Astrocyte of the cerebellum (primary cell): ENCODE measurements around the gene PPM1N.

ENCODE experiments used
- DNase-seq: peaks from one replicate; pipeline ENCODE4 v3.0.0-alpha.2; 2011; ENCODE audit warnings: low read depth
- H3K4me3 ChIP-seq: 2 replicates; pipeline ENCODE4 v1.5.1; 2011; ENCODE audit warnings: mild to moderate bottlenecking, low read depth, low read length, moderate library complexity
- CTCF ChIP-seq: IDR thresholded peaks from 2 replicates; pipeline ENCODE4 v1.5.1; 2012; ENCODE audit warnings: low read length, low read depth, moderate library complexity, mild to moderate bottlenecking; ENCODE audit errors: missing control alignments
- in situ Hi-C: cut with HindIII; loops from 2 replicates; pipeline ENCODE4 v1.10.0; 2017; ENCODE audit warnings: low sequenced_read_pairs

The PPM1N gene

DNA sequence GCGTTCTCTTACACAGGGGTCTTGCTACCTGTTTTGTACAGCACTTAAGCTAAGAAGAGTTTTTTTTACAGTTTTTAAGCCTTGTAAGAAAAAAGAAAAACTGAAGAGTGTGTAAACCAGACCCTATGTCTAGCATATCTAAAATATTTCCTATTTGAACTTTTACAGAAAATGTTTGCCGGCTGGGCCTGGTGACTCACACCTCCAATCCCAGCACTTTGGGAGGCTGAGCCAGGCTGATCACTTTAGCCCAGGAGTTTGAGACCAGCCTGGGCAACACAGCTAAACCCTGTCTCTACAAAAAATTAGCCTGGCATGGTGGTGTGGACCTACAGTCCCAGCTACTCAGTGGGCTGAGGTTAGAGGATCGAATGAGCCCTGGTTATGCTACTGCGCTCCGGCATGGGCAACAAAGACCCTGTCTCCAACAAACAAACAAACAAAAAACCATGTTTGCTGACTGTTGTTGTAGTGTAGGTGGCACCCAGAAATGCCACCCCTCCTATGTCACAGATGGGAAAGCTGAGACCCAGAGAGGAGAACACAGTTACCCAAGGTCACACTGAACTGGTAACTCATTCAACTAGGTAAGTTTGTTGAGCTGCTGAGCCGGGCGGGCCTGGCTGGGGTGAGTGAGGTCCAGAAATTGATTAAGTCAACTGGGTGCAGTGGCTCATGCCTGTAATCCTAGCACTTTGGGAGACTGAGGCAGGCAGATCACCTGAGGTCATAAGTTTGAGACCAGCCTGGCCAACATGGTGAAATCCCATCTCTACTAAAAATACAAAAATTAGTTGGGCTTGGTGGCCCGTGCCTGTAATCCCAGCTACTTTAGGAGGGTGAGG lies 7.1 kb downstream of the PPM1N start:
- DNase-seq: no peak
- no peak for TF ChIP-seq CTCF
- in situ Hi-C loops: no loop called here
- H3K4me3 ChIP-seq: no peak overlapping the region

GRCh38 chr19:45505996-45506245 lies 7.7 kb downstream of the PPM1N start:
- in situ Hi-C loops: no loop called here
- no peak for DNase-seq
- TF ChIP-seq CTCF: no peak
- H3K4me3 ChIP-seq: peak overlapping the region; percentile 99

DNA sequence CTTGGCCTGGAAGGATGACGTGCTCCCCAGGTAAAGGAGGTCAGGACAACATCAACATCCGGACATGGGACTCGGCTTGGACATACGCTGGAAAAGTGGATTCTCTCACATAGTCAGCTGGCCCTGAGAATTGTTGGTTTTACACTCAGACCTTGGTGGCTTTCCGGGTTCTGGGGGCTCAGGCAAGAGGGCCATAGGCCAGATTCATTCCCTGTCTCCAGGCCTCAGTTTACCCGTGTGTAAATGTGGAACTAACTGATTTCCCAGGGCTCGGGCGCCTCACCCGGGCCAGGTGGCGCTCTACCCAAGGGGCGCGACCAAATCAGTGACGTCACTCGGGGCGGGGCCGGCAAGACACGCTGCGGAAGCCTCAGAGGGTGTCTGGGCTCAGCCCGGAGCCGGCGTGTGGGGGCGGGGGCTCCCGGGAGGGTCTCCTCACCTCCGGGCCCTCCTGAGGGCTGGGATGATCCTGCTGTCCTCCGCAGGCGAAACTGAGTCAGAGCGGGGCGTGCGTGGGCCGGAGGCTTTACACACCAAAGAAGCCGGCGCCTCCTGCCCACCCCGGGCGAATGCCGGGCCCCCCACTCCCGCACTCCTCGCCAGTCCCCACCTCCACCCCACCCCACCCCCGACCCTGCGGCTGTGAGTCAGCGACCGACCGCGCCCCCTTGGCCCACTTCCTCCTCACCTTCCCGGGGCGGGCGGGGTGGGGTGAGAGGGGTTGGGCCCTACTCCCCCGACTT lies 8.2 kb downstream of the PPM1N start:
- in situ Hi-C loops: no loop called here

DNA sequence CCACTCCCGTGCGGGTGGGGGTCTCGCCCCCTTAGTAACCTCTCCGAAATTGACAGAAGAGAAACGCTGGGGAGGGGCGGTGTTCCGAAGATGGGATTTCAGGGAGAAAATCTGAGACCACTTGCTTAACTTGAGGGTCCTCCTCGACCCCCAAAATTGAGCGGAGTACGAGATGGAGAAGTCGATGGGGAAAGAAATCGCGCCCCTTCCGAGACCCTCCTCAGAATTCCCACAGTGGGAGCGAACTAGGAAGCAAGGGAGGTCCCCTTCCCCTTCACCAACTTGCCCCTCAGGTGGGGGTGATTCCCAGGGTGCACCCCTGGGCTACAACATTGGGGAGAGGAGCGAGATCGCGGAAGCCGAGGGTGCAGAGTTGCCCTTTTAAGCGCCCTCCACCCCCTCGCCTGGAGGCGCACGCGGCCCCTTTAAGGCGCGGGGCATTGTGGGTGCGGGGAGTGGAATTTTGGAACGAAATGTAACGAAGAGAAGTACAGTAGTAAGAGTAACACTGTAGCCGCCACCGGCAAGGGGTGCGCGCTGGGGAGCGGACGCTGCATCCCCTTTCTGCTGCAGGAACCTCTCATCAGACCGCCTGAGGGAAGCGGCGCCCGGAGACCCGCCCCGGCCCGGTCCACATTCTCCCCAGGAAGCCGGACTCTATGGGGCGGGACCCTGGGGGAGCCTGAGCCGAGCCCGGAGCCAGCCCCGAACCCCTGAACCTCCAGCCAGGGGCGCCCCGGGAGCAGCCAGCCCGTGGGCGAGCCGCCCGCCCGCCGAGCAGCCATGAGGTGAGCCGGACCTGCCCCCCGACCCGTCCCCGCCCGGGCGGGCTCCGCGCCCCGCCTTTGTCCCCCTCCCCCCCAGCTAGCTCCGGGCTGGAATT lies 9.0 kb downstream of the PPM1N start, which contains the start of gene VASP:
VASP (plus strand) TSS at position 491 of the 883 bp plus-strand sequence; CDS start at position 784, 293 bp downstream.
- peak; percentile 68 for DNase-seq
- TF ChIP-seq CTCF: no peak
- peak within 1 kb of the TSS; percentile 99 for H3K4me3 ChIP-seq
- in situ Hi-C loops: no loop called here

More for the DNA sequence above, 8.2 kb downstream of the PPM1N start:
- H3K4me3 ChIP-seq: peak overlapping the region; percentile 99
- DNase-seq: peak; percentile 66
- peak; percentile 59 for TF ChIP-seq CTCF

- no peak for DNase-seq
- peak overlapping the region; percentile 99 for H3K4me3 ChIP-seq
- in situ Hi-C loops: no loop called here
- no peak for TF ChIP-seq CTCF
These were observed 9.7 kb downstream of the PPM1N start for GRCh38 chr19:45507872-45508416.

- no peak for DNase-seq
- no peak for TF ChIP-seq CTCF
- peak overlapping the region; percentile 99 for H3K4me3 ChIP-seq
- in situ Hi-C loops: no loop called here
These were observed 10.2 kb downstream of the PPM1N start for GRCh38 chr19:45508417-45508860.
